GM12873 (cell line): ENCODE data around the gene PLD1.

ENCODE experiments used
- CTCF ChIP-seq: IDR thresholded peaks from 2 replicates; pipeline ENCODE4 v1.5.1; 2012; ENCODE audit warnings: low read depth, mild to moderate bottlenecking, moderate library complexity, low read length, control low read depth; ENCODE audit not compliant: insufficient read depth; ENCODE audit errors: missing control alignments

The PLD1 gene

GRCh38 chr3:171821778-171822358 is 11.6 kb upstream of the PLD1 start:
- no peak for TF ChIP-seq CTCF

GRCh38 chr3:171821044-171821443 is 10.8 kb upstream of the PLD1 start:
- TF ChIP-seq CTCF, result no peak

- TF ChIP-seq CTCF, result no peak
Measured at GRCh38 chr3:171817074-171817800, 7.0 kb upstream of the PLD1 start.

GRCh38 chr3:171815973-171816595 is 5.8 kb upstream of the PLD1 start:
- TF ChIP-seq CTCF, result no peak

- TF ChIP-seq CTCF, result no peak
Measured at GRCh38 chr3:171813897-171814460, 3.7 kb upstream of the PLD1 start.

- no peak for TF ChIP-seq CTCF
Measured at GRCh38 chr3:171813278-171813896, 3.1 kb upstream of the PLD1 start.

GRCh38 chr3:171812811-171813210 is 2.5 kb upstream of the PLD1 start:
- TF ChIP-seq CTCF, result no peak
